Measurements from ENCODE around the gene TRIP10.
A peak's percentile ranks its signal among the peaks of the same experiment; 100 is the strongest.
"Not testable (repeated sequence)": the region's sequence is repeated elsewhere in the genome, so short reads cannot be mapped to it uniquely, and the experiment has no call there.

Gene TRIP10

GRCh38 chr19:6744381-6745301, 5.2 kb downstream of the TRIP10 start:
- no peak for DNase-seq

DNA sequence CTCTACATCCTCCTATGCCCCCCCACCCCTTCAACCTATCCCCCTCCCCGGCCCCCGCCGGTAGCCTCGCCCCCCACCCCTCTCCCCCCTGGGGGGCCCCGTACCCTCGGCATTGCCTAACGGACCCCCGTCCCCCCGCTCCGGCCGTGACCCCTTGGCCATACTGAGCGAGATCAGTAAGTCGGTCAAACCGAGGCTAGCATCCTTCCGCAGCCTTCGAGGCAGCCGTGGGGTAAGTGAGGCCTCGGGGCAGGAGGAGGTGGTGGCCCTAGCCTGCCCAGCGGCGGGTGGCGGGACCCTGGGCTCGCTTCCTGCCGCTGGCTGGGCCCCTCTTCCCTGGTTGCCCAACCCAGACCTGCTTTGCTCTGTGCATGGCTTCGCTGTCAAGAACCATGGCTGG, 6.5 kb downstream of the TRIP10 start:
- DNase-seq = no peak

GRCh38 chr19:6748543-6748942, 9.1 kb downstream of the TRIP10 start:
- DNase-seq = not testable (repeated sequence)

DNA sequence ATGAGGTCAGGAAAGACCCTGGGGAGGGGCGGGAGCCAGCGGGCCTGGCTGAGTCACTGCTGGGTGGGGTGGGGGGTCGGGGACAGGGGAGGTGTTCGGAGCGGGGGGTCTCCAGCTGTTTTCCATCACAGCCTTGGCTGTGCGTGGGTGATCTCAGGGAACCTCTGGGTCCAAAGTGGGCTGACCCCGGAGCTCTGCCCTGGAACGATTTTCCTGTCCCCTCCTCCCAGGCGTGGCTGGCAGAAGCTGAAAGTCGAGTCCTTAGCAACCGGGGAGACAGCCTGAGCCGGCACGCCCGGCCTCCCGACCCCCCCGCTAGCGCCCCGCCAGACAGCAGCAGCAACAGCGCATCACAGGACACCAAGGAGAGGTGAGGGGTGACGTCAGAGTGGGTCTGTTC, 10.6 kb downstream of the TRIP10 start:
- no peak for DNase-seq

DNA sequence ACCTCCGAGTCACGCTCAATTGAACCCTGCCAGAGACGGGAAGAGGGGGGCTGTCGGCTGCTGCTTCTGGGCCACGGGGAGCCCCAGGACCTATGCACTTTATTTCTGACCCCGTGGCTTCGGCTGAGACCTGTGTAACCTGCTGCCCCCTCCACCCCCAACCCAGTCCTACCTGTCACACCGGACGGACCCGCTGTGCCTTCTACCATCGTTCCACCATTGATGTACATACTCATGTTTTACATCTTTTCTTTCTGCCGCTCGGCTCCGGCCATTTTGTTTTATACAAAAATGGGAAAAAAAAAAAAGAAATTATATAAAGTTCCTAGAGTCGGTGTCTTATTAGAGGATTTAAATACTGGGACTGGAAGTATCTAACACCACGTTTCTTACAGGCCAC, 11.7 kb downstream of the TRIP10 start:
- DNase-seq = no peak

GRCh38 chr19:6752256-6753177, 13.0 kb downstream of the TRIP10 start:
- DNase-seq = no peak

DNA sequence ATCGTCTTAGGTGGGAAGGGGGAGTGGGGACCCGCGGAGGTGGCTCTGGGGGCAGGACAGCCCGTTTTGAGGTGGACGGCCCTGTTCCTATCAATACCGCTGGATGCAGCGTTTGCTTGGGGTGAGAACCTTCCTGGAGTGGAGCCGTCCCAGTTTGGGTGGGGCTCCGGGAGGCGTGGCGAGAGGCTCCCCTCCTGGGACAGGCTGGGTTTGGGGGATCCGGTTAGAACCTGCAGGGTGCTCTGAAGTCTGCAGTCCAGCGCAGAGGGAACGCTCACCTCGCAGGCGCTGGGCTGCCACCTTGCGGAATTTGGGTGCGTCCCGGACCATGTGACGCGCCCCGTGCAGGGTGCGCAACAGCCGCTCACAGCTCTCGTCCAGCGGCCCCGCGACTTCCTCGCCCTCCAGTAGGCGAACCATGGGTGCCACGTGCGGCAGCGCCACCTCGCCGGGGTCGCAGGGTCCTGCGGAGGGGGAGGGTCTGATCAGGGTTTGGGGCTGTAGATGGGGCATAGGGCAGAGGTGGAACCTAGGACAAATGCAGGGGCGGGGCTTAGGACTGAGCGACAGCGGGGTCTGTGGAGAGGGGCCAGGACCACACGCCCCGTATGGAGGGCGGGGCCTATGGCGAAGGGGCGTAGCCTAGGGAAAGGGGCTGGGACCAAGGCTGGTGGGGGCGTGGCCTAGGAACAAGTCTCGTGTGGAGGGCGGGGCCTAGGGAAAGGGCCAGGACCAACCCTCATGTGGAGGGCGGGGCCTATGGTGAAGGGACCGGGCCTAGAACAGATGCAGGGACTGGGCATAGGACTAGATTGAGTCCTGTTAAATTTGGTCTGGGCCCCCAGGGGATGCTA, 13.9 kb downstream of the TRIP10 start:
- peak; percentile 18 for DNase-seq

GRCh38 chr19:6754136-6754535, 14.7 kb downstream of the TRIP10 start:
- DNase-seq = no peak

- DNase-seq = no peak
Observed at GRCh38 chr19:6754653-6755463, 15.4 kb downstream of the TRIP10 start.

- DNase-seq = no peak
Observed at GRCh38 chr19:6760606-6761005, 21.1 kb downstream of the TRIP10 start.

DNA sequence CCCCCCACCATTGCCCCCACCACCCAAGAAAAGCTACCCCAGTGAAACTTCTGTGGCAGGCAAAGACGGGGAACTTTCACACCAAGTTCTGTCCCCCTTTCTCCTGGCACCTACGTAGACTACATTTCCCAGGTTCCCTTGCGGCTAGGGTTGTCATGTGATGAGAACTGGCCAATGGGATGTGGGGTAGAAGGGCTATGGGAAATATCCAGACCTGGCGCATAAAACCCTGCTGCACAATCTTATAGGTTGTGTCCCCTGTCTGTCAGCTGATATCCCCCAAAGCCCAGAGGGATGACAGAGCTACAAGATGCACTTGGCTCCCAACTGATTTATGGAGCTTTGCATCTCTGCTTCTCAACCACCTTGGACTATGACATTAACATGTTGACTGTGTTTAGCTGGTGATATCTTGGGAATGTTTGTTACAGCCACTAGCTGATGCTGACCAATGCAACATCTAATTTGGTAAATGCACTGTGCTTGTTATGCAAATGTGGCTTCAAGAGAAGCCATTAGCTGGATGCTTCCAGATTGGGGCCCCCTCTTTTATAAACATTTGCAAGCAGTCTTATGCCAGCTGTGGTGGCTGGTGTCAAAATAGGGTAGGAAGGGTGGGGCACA, 21.7 kb downstream of the TRIP10 start:
- peak; percentile 11 for DNase-seq

- DNase-seq = not testable (repeated sequence)
Observed at GRCh38 chr19:6762253-6762797, 22.8 kb downstream of the TRIP10 start.

GRCh38 chr19:6765738-6766356, 26.4 kb downstream of the TRIP10 start:
- DNase-seq = peak; percentile 77

DNA sequence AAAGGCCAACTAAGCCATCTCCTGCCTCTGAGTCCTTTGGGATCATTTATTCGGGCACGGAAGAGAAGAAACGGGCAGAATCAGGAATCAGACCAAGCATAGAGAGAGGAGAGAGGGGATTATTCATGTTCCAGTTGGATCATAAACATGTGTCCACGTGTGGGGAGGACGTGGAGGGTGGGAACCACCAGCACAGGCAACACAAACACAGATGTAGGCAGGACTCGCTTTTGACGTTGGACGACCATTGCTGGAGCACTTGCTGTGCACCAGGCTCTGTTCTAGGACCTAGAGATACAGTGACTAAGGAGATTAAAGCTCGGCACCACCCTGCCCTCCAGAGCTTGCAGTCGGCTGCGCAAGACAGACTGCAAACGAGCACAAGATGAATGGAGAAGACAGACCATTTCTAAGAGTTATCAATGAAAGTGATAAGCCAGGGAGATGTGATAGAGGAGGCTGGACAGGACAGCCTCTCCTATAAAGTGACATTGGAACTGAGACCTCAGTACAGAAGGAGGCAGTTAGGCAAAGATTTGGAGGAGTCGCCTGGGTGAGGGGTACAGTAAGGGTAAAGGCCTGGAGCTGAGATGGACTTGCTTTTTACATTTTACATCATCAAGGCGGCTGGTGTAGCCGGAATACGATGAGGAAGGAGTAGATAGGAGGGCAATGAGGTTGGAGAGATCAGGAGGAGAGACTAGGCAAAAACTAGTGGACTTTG, 27.0 kb downstream of the TRIP10 start:
- peak; percentile 37 for DNase-seq

GRCh38 chr19:6767081-6767356, 27.5 kb downstream of the TRIP10 start:
- peak; percentile 47 for DNase-seq

DNA sequence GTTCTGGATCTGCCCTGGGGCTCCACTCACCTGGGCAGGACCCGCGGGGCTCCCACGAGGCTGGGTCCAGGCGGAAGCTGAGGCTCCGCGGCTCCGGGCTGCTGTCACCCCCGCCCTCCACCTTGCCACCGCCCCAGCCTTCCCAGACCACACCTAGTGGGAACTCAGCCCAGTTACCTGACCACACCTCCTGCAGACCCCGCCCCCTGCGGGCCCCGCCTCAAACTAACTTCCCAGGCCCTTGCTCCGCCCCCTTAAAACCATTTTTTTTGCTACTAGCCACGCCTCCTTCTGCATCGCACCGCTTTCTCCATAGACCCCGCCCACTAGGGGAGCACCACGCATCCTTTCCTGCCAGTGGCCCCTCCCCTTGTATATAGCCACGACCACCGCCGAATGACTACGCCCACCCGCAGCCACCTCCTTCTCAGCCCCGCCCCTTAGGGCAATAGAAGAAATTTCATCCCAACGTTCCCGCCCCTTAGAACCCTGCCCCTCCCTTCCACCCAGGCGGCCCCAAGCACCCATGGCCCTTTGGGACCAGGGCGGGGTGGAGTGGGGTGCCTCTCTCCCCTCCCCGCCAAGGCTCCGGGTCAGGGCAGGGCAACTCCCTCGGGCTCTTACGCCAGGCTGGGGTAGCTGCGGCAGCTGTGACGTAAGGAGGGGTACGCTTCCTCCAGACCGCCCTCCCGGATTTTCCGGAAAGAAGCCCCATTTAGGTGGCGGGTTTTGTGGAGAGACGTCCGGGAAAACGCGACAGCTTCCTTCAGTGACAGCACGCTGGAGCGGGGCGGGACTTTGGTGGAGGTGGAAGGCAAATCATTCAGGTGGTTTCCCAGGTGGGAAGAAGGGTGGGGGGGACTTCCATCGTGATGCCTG, 28.1 kb downstream of the TRIP10 start, which contains the start of gene SH2D3A:
Gene SH2D3A (minus strand): TSS at position 79 of the 879 bp plus-strand sequence. CDS start 3,687 bp downstream, outside the sequence.
- DNase-seq = peak; percentile 73

DNA sequence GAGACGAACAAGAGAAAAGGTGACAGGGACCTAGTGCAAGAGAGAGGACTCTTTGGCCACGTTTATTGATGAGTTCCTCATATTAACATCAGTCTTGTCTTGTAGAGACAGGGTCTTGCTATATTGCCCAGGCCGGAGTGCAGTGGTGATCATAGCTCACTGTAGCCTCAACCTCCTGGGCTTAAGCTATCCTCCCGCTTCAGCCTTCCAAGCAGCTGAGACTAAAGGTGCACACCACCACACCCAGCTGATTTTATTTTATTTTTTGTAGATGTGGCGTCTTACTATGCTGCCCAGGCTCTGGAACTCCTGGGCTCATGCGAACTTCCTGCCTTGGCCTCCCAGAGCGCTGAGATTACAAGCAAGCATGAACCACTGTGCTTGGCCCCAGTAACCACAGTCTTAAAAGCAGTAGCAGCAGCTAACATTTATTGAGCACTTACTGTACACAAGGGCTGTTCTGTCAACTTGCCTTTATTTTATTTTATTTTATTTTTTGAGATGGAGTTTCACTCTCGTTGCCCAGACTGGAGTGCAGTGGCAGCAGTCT, 28.8 kb downstream of the TRIP10 start:
- DNase-seq = no peak

GRCh38 chr19:6769006-6769619, 29.6 kb downstream of the TRIP10 start:
- DNase-seq = no peak
